ENCODE data around the gene GNG12. TPM values are rescaled to one million over a fixed set of nuclear protein-coding genes. Genes with fewer than 3 reads are reported as not detected.

The GNG12 gene
- total RNA-seq, 1 experiment from 2014 or later, result 14.3 TPM

DNA sequence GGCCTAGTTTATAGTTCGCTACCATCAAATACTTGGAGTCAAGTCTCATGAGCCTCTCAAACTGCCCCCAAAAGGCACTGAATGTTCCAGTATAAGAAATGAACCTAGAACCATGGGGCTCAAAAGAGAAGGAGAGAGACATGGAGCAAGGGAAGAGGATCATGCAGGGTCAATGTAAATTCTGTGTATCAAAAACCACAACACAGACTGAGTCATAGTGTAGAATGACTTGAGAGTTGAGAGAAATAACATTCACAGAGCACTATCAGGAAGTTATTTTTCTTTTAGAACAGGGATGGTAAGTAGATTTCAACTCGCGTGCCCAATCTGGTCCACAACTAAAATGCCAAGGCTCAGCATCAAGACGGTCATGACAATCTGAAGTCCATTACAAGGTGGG, 59.8 kb downstream of the GNG12 start:
- Histone ChIP-seq H3K79me2 (ENCODE audit: insufficient read depth, low read length) (no peaks in the 10 kb centered on the region), H4K91ac (ENCODE audit: insufficient read length, low read depth, low read length) (no peak overlapping the region), H2AK5ac (ENCODE audit: insufficient read length, low read length) (no peak overlapping the region), H3K4me1 (ENCODE audit: insufficient read depth, low read length) (no peaks in the 10 kb centered on the region), H3K9ac (ENCODE audit: extremely low read depth, insufficient read length, low read length) (no peak overlapping the region), H2BK5ac (ENCODE audit: insufficient read length, low read length) (no peak overlapping the region), H3K23ac (ENCODE audit: insufficient read length, low read depth, low read length) (no peak overlapping the region), H3K9me3 (ENCODE audit: control insufficient read depth, low read depth, low read length) (no peaks in the 10 kb centered on the region), H3K4me2 (ENCODE audit: insufficient read depth, insufficient read length, low read length) (no peak overlapping the region), H3K18ac (ENCODE audit: insufficient read length, low read depth, low read length) (no peak overlapping the region), H4K8ac (replicated peaks; ENCODE audit: insufficient read length, low read depth, low read length) (no peak overlapping the region), H4K5ac (ENCODE audit: insufficient read length, low read depth, low read length) (no peak overlapping the region), H3K23me2 (ENCODE audit: insufficient read length, low read depth, low read length, poor library complexity, severe bottlenecking) (no peaks in the 10 kb centered on the region), H3K27ac (ENCODE audit: insufficient read length, low read depth, low read length) (no peak overlapping the region), H2AFZ (ENCODE audit: low read length) (no peak overlapping the region), H3K4ac (ENCODE audit: low read depth, low read length) (no peak overlapping the region), H2BK12ac (ENCODE audit: insufficient read length, low read depth, low read length) (no peak overlapping the region), H2BK20ac (ENCODE audit: low read depth, low read length, poor library complexity, severe bottlenecking) (no peak overlapping the region), H2BK120ac (ENCODE audit: low read depth, low read length, poor library complexity, severe bottlenecking) (no peak overlapping the region), H2BK15ac (ENCODE audit: low read depth, low read length) (no peak overlapping the region), H3K27me3 (ENCODE audit: insufficient read depth, low read length) (no peaks in the 10 kb centered on the region), H3K14ac (ENCODE audit: insufficient read depth, low read length) (no peak overlapping the region), H3T11ph (ENCODE audit: low read length) (no peak overlapping the region), H4K20me1 (ENCODE audit: control insufficient read depth, insufficient read depth, insufficient read length) (no peaks in the 10 kb centered on the region), H3K79me1 (ENCODE audit: insufficient read depth, low read depth, low read length, poor library complexity, severe bottlenecking) (no peaks in the 10 kb centered on the region), H3K56ac (ENCODE audit: insufficient read length, low read depth, low read length) (no peak overlapping the region)
- DNase-seq, result no peak
- Mint-ChIP-seq H3K4me1 (no peaks in the 10 kb centered on the region), H3K27me3 (ENCODE audit: low read depth) (no peaks in the 10 kb centered on the region), H3K4me3 (no peak overlapping the region), H3K36me3 (ENCODE audit: insufficient read depth in 1 of 3, low read depth in 3 of 3) (no peaks in the 10 kb centered on the region), H3K27ac (no peak overlapping the region), H3K9me3 (no peaks in the 10 kb centered on the region)
- WGBS (ENCODE audit: extremely low coverage, insufficient read length, low lambda C conversion rate), result no CpG with 5 or more reads among the region's 4 CpGs
- no peak for TF ChIP-seq CTCF (conservative IDR thresholded peaks at IDR 0.05)

Data from H9 (cell line).